ENCODE results near the gene ADISSP.

The ADISSP gene

GRCh38 chr20:3729811-3730540, 37.6 kb downstream of the ADISSP start:
- Histone ChIP-seq H3K4me3 (ENCODE audit: insufficient read depth, low read length, poor library complexity, severe bottlenecking) (no peak overlapping the region), H4K20me1 (ENCODE audit: low read depth, low read length) (no peaks in the 10 kb centered on the region), H3K27ac (ENCODE audit: low read depth, low read length) (no peak overlapping the region), H3K36me3 (ENCODE audit: low read length) (no peaks in the 10 kb centered on the region), H2AFZ (ENCODE audit: low read depth, low read length, severe bottlenecking) (no peak overlapping the region), H3K9ac (ENCODE audit: low read length) (no peak overlapping the region), H3K27me3 (ENCODE audit: low read length) (no peaks in the 10 kb centered on the region), H3K79me2 (ENCODE audit: insufficient read depth, low read length) (no peaks in the 10 kb centered on the region), H3F3A (ENCODE audit: insufficient read depth) (no peaks in the 10 kb centered on the region), H3K9me2 (replicated peaks; ENCODE audit: insufficient read depth, low read length) (no peaks in the 10 kb centered on the region), H3K4me2 (ENCODE audit: low read depth, low read length, poor library complexity, severe bottlenecking) (no peak overlapping the region), H3K9me3 (ENCODE audit: insufficient read depth, low read length) (no peaks in the 10 kb centered on the region)
- TF ChIP-seq CTCF (IDR thresholded peaks at IDR 0.05; ENCODE audit: insufficient read depth, low read length, poor library complexity, severe bottlenecking), result no peak
- no peak for TF ChIP-seq EZH2phosphoT487 (conservative IDR thresholded peaks at IDR 0.05; ENCODE audit: low read length)

- H3K4me3 ChIP-seq (ENCODE audit: insufficient read depth, low read length, poor library complexity, severe bottlenecking), result no peak overlapping the region
- H3K9ac ChIP-seq (ENCODE audit: low read length), result no peak overlapping the region
- TF ChIP-seq CTCF (IDR thresholded peaks at IDR 0.05; ENCODE audit: insufficient read depth, low read length, poor library complexity, severe bottlenecking) (no peak), EZH2phosphoT487 (conservative IDR thresholded peaks at IDR 0.05; ENCODE audit: low read length) (no peak)
- H3K27me3 ChIP-seq (ENCODE audit: low read length), result no peaks in the 10 kb centered on the region
- no peaks in the 10 kb centered on the region for H3K9me3 ChIP-seq (ENCODE audit: insufficient read depth, low read length)
- H4K20me1 ChIP-seq (ENCODE audit: low read depth, low read length), result no peaks in the 10 kb centered on the region
- H3K4me2 ChIP-seq (ENCODE audit: low read depth, low read length, poor library complexity, severe bottlenecking), result no peak overlapping the region
- H2AFZ ChIP-seq (ENCODE audit: low read depth, low read length, severe bottlenecking), result no peak overlapping the region
- H3K27ac ChIP-seq (ENCODE audit: low read depth, low read length), result no peak overlapping the region
- H3K79me2 ChIP-seq (ENCODE audit: insufficient read depth, low read length), result no peaks in the 10 kb centered on the region
- no peaks in the 10 kb centered on the region for H3K9me2 ChIP-seq (replicated peaks; ENCODE audit: insufficient read depth, low read length)
- no peaks in the 10 kb centered on the region for H3F3A ChIP-seq (ENCODE audit: insufficient read depth)
- no peaks in the 10 kb centered on the region for H3K36me3 ChIP-seq (ENCODE audit: low read length)
Observed at GRCh38 chr20:3729378-3729777, 38.2 kb downstream of the ADISSP start.

- no peaks in the 10 kb centered on the region for H3K36me3 ChIP-seq (ENCODE audit: low read length)
- H3K79me2 ChIP-seq (ENCODE audit: insufficient read depth, low read length), result no peaks in the 10 kb centered on the region
- no peak overlapping the region for H3K4me3 ChIP-seq (ENCODE audit: insufficient read depth, low read length, poor library complexity, severe bottlenecking)
- no peaks in the 10 kb centered on the region for H3K27me3 ChIP-seq (ENCODE audit: low read length)
- H3K9me2 ChIP-seq (replicated peaks; ENCODE audit: insufficient read depth, low read length), result no peaks in the 10 kb centered on the region
- no peaks in the 10 kb centered on the region for H3F3A ChIP-seq (ENCODE audit: insufficient read depth)
- H3K9ac ChIP-seq (ENCODE audit: low read length), result no peak overlapping the region
- no peak for TF ChIP-seq CTCF (IDR thresholded peaks at IDR 0.05; ENCODE audit: insufficient read depth, low read length, poor library complexity, severe bottlenecking)
- no peak for TF ChIP-seq EZH2phosphoT487 (conservative IDR thresholded peaks at IDR 0.05; ENCODE audit: low read length)
- no peak overlapping the region for H3K4me2 ChIP-seq (ENCODE audit: low read depth, low read length, poor library complexity, severe bottlenecking)
- H3K27ac ChIP-seq (ENCODE audit: low read depth, low read length), result no peak overlapping the region
- no peaks in the 10 kb centered on the region for H4K20me1 ChIP-seq (ENCODE audit: low read depth, low read length)
- no peak overlapping the region for H2AFZ ChIP-seq (ENCODE audit: low read depth, low read length, severe bottlenecking)
- no peaks in the 10 kb centered on the region for H3K9me3 ChIP-seq (ENCODE audit: insufficient read depth, low read length)
Observed at GRCh38 chr20:3728876-3729275, 38.7 kb downstream of the ADISSP start.

Measured in SU-DHL-6 (cell line).